HG02588 (cell line): Measurements from ENCODE around the gene ONECUT3.

Experiments used
- ATAC-seq: cut with Tn5 transposase; IDR thresholded peaks from one replicate; pipeline ENCODE4 v1.9.1; 2021; ENCODE audit warnings: mild to moderate bottlenecking, moderate library complexity; ENCODE audit not compliant: unreplicated experiment

The ONECUT3 gene

GRCh38 chr19:1813192-1814182 is 60.2 kb downstream of the ONECUT3 start:
- no peak for ATAC-seq

GRCh38 chr19:1814391-1814790 is 61.1 kb downstream of the ONECUT3 start:
- no peak for ATAC-seq

GRCh38 chr19:1814833-1815604 is 61.7 kb downstream of the ONECUT3 start:
- ATAC-seq, result no peak

GRCh38 chr19:1815605-1816529 is 62.6 kb downstream of the ONECUT3 start:
- ATAC-seq, result no peak

GRCh38 chr19:1816530-1817298 is 63.4 kb downstream of the ONECUT3 start:
- no peak for ATAC-seq

GRCh38 chr19:1817553-1818179 is 64.4 kb downstream of the ONECUT3 start:
- no peak for ATAC-seq

- ATAC-seq, result no peak
Measured at GRCh38 chr19:1818549-1819195, 65.4 kb downstream of the ONECUT3 start.

GRCh38 chr19:1819341-1820255 is 66.3 kb downstream of the ONECUT3 start:
- no peak for ATAC-seq

GRCh38 chr19:1822210-1822609 is 68.9 kb downstream of the ONECUT3 start:
- no peak for ATAC-seq

- ATAC-seq, result no peak
Measured at GRCh38 chr19:1823020-1823419, 69.7 kb downstream of the ONECUT3 start.

- ATAC-seq, result no peak
Measured at GRCh38 chr19:1823539-1824251, 70.4 kb downstream of the ONECUT3 start.

- ATAC-seq, result no peak
Measured at GRCh38 chr19:1824252-1824622, 70.9 kb downstream of the ONECUT3 start.

GRCh38 chr19:1825909-1826556 is 72.7 kb downstream of the ONECUT3 start:
- ATAC-seq, result no peak

- ATAC-seq, result no peak
Measured at GRCh38 chr19:1826557-1827521, 73.5 kb downstream of the ONECUT3 start.

- ATAC-seq, result no peak
Measured at GRCh38 chr19:1827566-1828278, 74.4 kb downstream of the ONECUT3 start.
